ELR (cell line): ENCODE data around the gene AMZ1.
A peak's percentile ranks its signal among the peaks of the same experiment; 100 is the strongest.

Experiments used
- DNase-seq: peaks from one replicate; pipeline ENCODE4 v3.0.0-alpha.2; 2015; ENCODE audit warnings: low read depth

The AMZ1 gene

GRCh38 chr7:2687881-2688318 is at the start of gene AMZ1:
AMZ1 (plus strand) TSS chr7:2688202; CDS start chr7:2700452, 12,250 bp downstream.
- DNase-seq = peak; percentile 40

GRCh38 chr7:2638224-2638991 is 49.6 kb upstream of the AMZ1 start:
- DNase-seq = peak; percentile 59

- no peak for DNase-seq
Observed at GRCh38 chr7:2639181-2639681, 48.8 kb upstream of the AMZ1 start.

- DNase-seq = no peak
Observed at GRCh38 chr7:2639695-2640481, 48.1 kb upstream of the AMZ1 start.

GRCh38 chr7:2640482-2640830 is 47.5 kb upstream of the AMZ1 start:
- no peak for DNase-seq

GRCh38 chr7:2640846-2641316 is 47.1 kb upstream of the AMZ1 start:
- no peak for DNase-seq

GRCh38 chr7:2641406-2642393 is 46.3 kb upstream of the AMZ1 start:
- peak; percentile 83 for DNase-seq

- no peak for DNase-seq
Observed at GRCh38 chr7:2643386-2644219, 44.4 kb upstream of the AMZ1 start.

- no peak for DNase-seq
Observed at GRCh38 chr7:2644220-2644561, 43.8 kb upstream of the AMZ1 start.

- DNase-seq = no peak
Observed at GRCh38 chr7:2644562-2645273, 43.3 kb upstream of the AMZ1 start.

- peak; percentile 30 for DNase-seq
Observed at GRCh38 chr7:2645274-2645868, 42.6 kb upstream of the AMZ1 start.

GRCh38 chr7:2646336-2646679 is 41.7 kb upstream of the AMZ1 start:
- no peak for DNase-seq

GRCh38 chr7:2646680-2647571 is 41.1 kb upstream of the AMZ1 start:
- DNase-seq = no peak

GRCh38 chr7:2647594-2648172 is 40.3 kb upstream of the AMZ1 start:
- DNase-seq = no peak

- no peak for DNase-seq
Observed at GRCh38 chr7:2649139-2649838, 38.7 kb upstream of the AMZ1 start.

- DNase-seq = no peak
Observed at GRCh38 chr7:2649991-2650390, 38.0 kb upstream of the AMZ1 start.

- DNase-seq = peak; percentile 26
Observed at GRCh38 chr7:2650451-2650850, 37.6 kb upstream of the AMZ1 start.

- DNase-seq = no peak
Observed at GRCh38 chr7:2651336-2651735, 36.7 kb upstream of the AMZ1 start.
